ENCODE measurements around the gene JAKMIP3.
"Not testable (repeated sequence)": the region's sequence is repeated elsewhere in the genome, so short reads cannot be mapped to it uniquely, and the experiment has no call there.

The JAKMIP3 gene

GRCh38 chr10:132066812-132067211 lies 1.1 kb downstream of the JAKMIP3 start:
- no peak for ATAC-seq

GRCh38 chr10:132068431-132069121 lies 2.8 kb downstream of the JAKMIP3 start:
- no peak for ATAC-seq

- no peak for ATAC-seq
Observed at GRCh38 chr10:132069122-132069848, 3.5 kb downstream of the JAKMIP3 start.

- no peak for ATAC-seq
Observed at GRCh38 chr10:132069849-132070182, 4.1 kb downstream of the JAKMIP3 start.

- ATAC-seq = no peak
Observed at GRCh38 chr10:132070724-132071123, 5.0 kb downstream of the JAKMIP3 start.

GRCh38 chr10:132071667-132072066 lies 5.9 kb downstream of the JAKMIP3 start:
- no peak for ATAC-seq

- ATAC-seq = no peak
Observed at GRCh38 chr10:132075909-132076577, 10.3 kb downstream of the JAKMIP3 start.

GRCh38 chr10:132076578-132077081 lies 10.9 kb downstream of the JAKMIP3 start:
- no peak for ATAC-seq

GRCh38 chr10:132077091-132077490 lies 11.3 kb downstream of the JAKMIP3 start:
- ATAC-seq = no peak

- ATAC-seq = no peak
Observed at GRCh38 chr10:132078746-132079345, 13.1 kb downstream of the JAKMIP3 start.

GRCh38 chr10:132084384-132084783 lies 18.6 kb downstream of the JAKMIP3 start:
- ATAC-seq = not testable (repeated sequence)

GRCh38 chr10:132093236-132093635 lies 27.5 kb downstream of the JAKMIP3 start:
- not testable (repeated sequence) for ATAC-seq

GRCh38 chr10:132094581-132095234 lies 29.0 kb downstream of the JAKMIP3 start:
- ATAC-seq = no peak

GRCh38 chr10:132095403-132096113 lies 29.8 kb downstream of the JAKMIP3 start:
- ATAC-seq = no peak

GRCh38 chr10:132096223-132096622 lies 30.5 kb downstream of the JAKMIP3 start:
- peak in 1 of 2 donors; percentile 33 for ATAC-seq

GRCh38 chr10:132096863-132097478 lies 31.2 kb downstream of the JAKMIP3 start:
- no peak for ATAC-seq

- no peak for ATAC-seq
Observed at GRCh38 chr10:132097609-132098377, 32.0 kb downstream of the JAKMIP3 start.

- no peak for ATAC-seq
Observed at GRCh38 chr10:132098539-132099388, 33.0 kb downstream of the JAKMIP3 start.

GRCh38 chr10:132099389-132100090 lies 33.8 kb downstream of the JAKMIP3 start:
- ATAC-seq = no peak
